Breast epithelium (tissue), 4 donors: Measurements from ENCODE around the gene CTNND2. TPM values are rescaled to one million over a fixed set of nuclear protein-coding genes. Genes with fewer than 3 reads are reported as not detected.

Experiments used
- DNase-seq, 2 donors: peaks; one replicate each; pipeline ENCODE4 v3.0.0-alpha.2; 2019; ENCODE audit warnings: low spot score in 2 of 2
- H3K27ac ChIP-seq, 2 donors: fragments of 200-600 bp; sonication (generic) in 1 of 2; one replicate each; pipeline ENCODE4 v1.5.1; 2016 to 2019; ENCODE audit warnings: mild to moderate bottlenecking in 1 of 2
- H3K27me3 ChIP-seq, 2 donors: fragments of 200-600 bp; sonication (generic) in 1 of 2; one replicate each; pipeline versions ENCODE4 v1.5.1 to v1.6.0; 2017 to 2019; ENCODE audit warnings: control low read depth in 1 of 2, mild to moderate bottlenecking in 1 of 2
- H3K36me3 ChIP-seq: fragments of 200-600 bp; one replicate; pipeline ENCODE4 v1.5.1; 2019
- H3K4me1 ChIP-seq, 2 donors: fragments of 200-600 bp; sonication (generic); one replicate each; pipeline ENCODE4 v1.5.1; 2016 to 2019; ENCODE audit warnings: control low read depth in 1 of 2
- H3K4me3 ChIP-seq, 3 donors: fragments of 200-600 bp; sonication (generic); 1 replicate in 2 of 3; 2 replicates in 1 of 3; pipeline ENCODE4 v1.5.1; 2016 to 2019; ENCODE audit warnings: mild to moderate bottlenecking in 3 of 3, moderate library complexity in 2 of 3
- H3K9me3 ChIP-seq, 2 donors: fragments of 200-600 bp; sonication (generic) in 1 of 2; one replicate each; pipeline ENCODE4 v1.5.1; 2016 to 2019; ENCODE audit warnings: control low read depth in 1 of 2
- POLR2A ChIP-seq: fragments of 450-650 bp; IDR thresholded peaks from one replicate; pipeline ENCODE4 v1.6.1; 2016; ENCODE audit warnings: antibody characterized with exemption, mild to moderate bottlenecking, moderate library complexity
- POLR2AphosphoS5 ChIP-seq, 3 donors: sonication (generic); formaldehyde crosslinking; IDR thresholded peaks; one replicate each; pipeline ENCODE4 v1.6.1; 2017; ENCODE audit warnings: antibody characterized with exemption in 3 of 3
- intact Hi-C: fragments of 100-400 bp; cut with DNase I; formaldehyde crosslinking; loops from one replicate; pipeline ENCODE4 v1.15.1; 2023; ENCODE audit warnings: low total_unique reads
- total RNA-seq, 3 donors: library from RNA; depleted of rRNA; stranded (reverse); fragments of >200 nt; gene quantifications; one replicate each; pipeline ENCODE4 v1.1.0, GENCODE V29; 2016
- TF ChIP-seq, protein P1 (sequence below), 3 donors: fragments of 450-650 bp; IDR thresholded peaks; one replicate each; pipeline ENCODE4 v1.5.1; 2016 to 2017; ENCODE audit warnings: antibody characterized with exemption in 3 of 3, mild to moderate bottlenecking in 3 of 3, moderate library complexity in 3 of 3

Gene CTNND2
- total RNA-seq, 3 donors from 2014 or later = 3.3 to 6.0 TPM; not detected in 1

GRCh38 chr5:11596657-11597071 lies 307.6 kb downstream of the CTNND2 start:
- intact Hi-C loops = no loop called here
- no peak for DNase-seq
- Histone ChIP-seq H3K27me3 (no peaks in the 10 kb centered on the region), H3K36me3 (no peaks in the 10 kb centered on the region), H3K27ac (no peak overlapping the region), H3K4me3 (no peak overlapping the region), H3K4me1 (no peaks in the 10 kb centered on the region), H3K9me3 (no peaks in the 10 kb centered on the region)
- TF ChIP-seq POLR2AphosphoS5 (IDR thresholded peaks at IDR 0.05) (no peak), POLR2A (no peak)
- TF ChIP-seq, protein P1, sequence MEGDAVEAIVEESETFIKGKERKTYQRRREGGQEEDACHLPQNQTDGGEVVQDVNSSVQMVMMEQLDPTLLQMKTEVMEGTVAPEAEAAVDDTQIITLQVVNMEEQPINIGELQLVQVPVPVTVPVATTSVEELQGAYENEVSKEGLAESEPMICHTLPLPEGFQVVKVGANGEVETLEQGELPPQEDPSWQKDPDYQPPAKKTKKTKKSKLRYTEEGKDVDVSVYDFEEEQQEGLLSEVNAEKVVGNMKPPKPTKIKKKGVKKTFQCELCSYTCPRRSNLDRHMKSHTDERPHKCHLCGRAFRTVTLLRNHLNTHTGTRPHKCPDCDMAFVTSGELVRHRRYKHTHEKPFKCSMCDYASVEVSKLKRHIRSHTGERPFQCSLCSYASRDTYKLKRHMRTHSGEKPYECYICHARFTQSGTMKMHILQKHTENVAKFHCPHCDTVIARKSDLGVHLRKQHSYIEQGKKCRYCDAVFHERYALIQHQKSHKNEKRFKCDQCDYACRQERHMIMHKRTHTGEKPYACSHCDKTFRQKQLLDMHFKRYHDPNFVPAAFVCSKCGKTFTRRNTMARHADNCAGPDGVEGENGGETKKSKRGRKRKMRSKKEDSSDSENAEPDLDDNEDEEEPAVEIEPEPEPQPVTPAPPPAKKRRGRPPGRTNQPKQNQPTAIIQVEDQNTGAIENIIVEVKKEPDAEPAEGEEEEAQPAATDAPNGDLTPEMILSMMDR (IDR thresholded peaks at IDR 0.05) = no peak

DNA sequence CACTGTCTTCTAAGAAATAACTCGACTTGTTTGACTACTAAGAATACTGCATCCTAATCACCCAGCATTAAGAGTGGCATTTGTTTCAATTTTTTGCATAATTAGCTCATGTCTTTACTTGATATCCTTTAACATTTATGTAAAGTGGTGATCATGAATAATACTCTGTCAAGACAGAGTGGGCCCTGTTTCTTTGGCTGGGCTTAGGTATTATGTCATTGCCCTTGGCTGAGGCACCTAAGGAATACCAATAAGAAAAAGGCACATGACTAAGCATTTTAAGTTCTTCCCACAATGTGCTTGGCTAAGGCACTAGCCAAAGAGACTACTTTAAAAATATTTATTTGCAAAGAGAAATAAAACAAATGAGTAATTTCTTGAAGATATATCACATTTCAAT lies 308.1 kb downstream of the CTNND2 start:
- Histone ChIP-seq H3K27me3 (no peaks in the 10 kb centered on the region), H3K4me1 (no peaks in the 10 kb centered on the region), H3K27ac (no peak overlapping the region), H3K9me3 (no peaks in the 10 kb centered on the region), H3K36me3 (no peaks in the 10 kb centered on the region), H3K4me3 (no peak overlapping the region)
- no peak for TF ChIP-seq POLR2AphosphoS5 (IDR thresholded peaks at IDR 0.05)
- TF ChIP-seq, protein P1 (IDR thresholded peaks at IDR 0.05) = no peak
- no peak for TF ChIP-seq POLR2A
- intact Hi-C loops = no loop called here
- no peak for DNase-seq

GRCh38 chr5:11595045-11595444 lies 309.2 kb downstream of the CTNND2 start:
- no peaks in the 10 kb centered on the region for H3K36me3 ChIP-seq
- no peaks in the 10 kb centered on the region for H3K4me1 ChIP-seq
- TF ChIP-seq POLR2AphosphoS5 (IDR thresholded peaks at IDR 0.05) = no peak
- TF ChIP-seq, protein P1 (IDR thresholded peaks at IDR 0.05) = no peak
- TF ChIP-seq POLR2A = no peak
- DNase-seq = no peak
- no peak overlapping the region for H3K4me3 ChIP-seq
- no peak overlapping the region for H3K27ac ChIP-seq
- no peaks in the 10 kb centered on the region for H3K9me3 ChIP-seq
- no peaks in the 10 kb centered on the region for H3K27me3 ChIP-seq
- intact Hi-C loops = no loop called here

DNA sequence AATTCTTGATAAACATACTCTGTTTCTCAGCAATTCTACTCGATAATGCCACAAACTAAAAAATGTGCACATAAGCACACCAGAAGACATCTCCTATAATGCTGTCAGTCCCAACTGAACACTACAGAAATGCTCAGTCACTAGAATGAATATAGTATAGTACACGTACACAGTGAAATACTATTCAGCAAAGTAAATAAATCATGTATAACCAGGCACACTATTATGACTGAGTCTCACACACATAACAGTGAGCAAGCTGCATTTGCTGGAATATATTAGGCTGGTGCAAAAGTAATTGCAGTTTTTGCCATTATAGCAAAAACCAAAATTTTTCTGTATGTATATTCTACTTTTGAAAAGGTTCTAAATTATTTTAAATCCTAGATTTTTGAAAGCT lies 310.2 kb downstream of the CTNND2 start:
- Histone ChIP-seq H3K27ac (no peak overlapping the region), H3K4me3 (no peak overlapping the region), H3K4me1 (no peaks in the 10 kb centered on the region), H3K27me3 (no peaks in the 10 kb centered on the region), H3K9me3 (no peaks in the 10 kb centered on the region), H3K36me3 (no peaks in the 10 kb centered on the region)
- no peak for TF ChIP-seq POLR2AphosphoS5 (IDR thresholded peaks at IDR 0.05)
- TF ChIP-seq, protein P1 (IDR thresholded peaks at IDR 0.05) = no peak
- TF ChIP-seq POLR2A = no peak
- intact Hi-C loops = no loop called here
- no peak for DNase-seq

- intact Hi-C loops = no loop called here
- TF ChIP-seq POLR2AphosphoS5 (IDR thresholded peaks at IDR 0.05) = no peak
- no peak for TF ChIP-seq POLR2A
- TF ChIP-seq, protein P1 (IDR thresholded peaks at IDR 0.05) = no peak
- Histone ChIP-seq H3K9me3 (no peaks in the 10 kb centered on the region), H3K4me3 (no peak overlapping the region), H3K27me3 (no peaks in the 10 kb centered on the region), H3K4me1 (no peaks in the 10 kb centered on the region), H3K27ac (no peak overlapping the region), H3K36me3 (no peaks in the 10 kb centered on the region)
- DNase-seq = no peak
Measured at GRCh38 chr5:11590475-11590874, 313.8 kb downstream of the CTNND2 start.
